DMS53 (cell line): Measurements from ENCODE around the gene WASF2.
"Not testable (repeated sequence)": the region's sequence is repeated elsewhere in the genome, so short reads cannot be mapped to it uniquely, and the experiment has no call there.

Source experiments
- DNase-seq: peaks from one replicate; lab custom pipeline; 2025; lab: John Stamatoyannopoulos, UW

WASF2 gene

GRCh38 chr1:27451343-27451742 is 38.6 kb downstream of the WASF2 start:
- peak; percentile 16 for DNase-seq

GRCh38 chr1:27448982-27449381 is 41.0 kb downstream of the WASF2 start:
- no peak for DNase-seq

GRCh38 chr1:27447883-27448282 is 42.1 kb downstream of the WASF2 start:
- DNase-seq: no peak

- DNase-seq: no peak
Observed at GRCh38 chr1:27447399-27447798, 42.6 kb downstream of the WASF2 start.

- DNase-seq: no peak
Observed at GRCh38 chr1:27446496-27447020, 43.4 kb downstream of the WASF2 start.

- DNase-seq: no peak
Observed at GRCh38 chr1:27445177-27445936, 44.6 kb downstream of the WASF2 start.

GRCh38 chr1:27444632-27445031 is 45.3 kb downstream of the WASF2 start:
- DNase-seq: no peak

GRCh38 chr1:27439150-27439549 is 50.8 kb downstream of the WASF2 start:
- DNase-seq: no peak

GRCh38 chr1:27438621-27439061 is 51.3 kb downstream of the WASF2 start:
- peak; percentile 61 for DNase-seq

GRCh38 chr1:27436204-27437159 is 53.5 kb downstream of the WASF2 start:
- DNase-seq: peak; percentile 50

GRCh38 chr1:27435566-27436203 is 54.3 kb downstream of the WASF2 start:
- DNase-seq: no peak

GRCh38 chr1:27433706-27434105 is 56.3 kb downstream of the WASF2 start:
- no peak for DNase-seq

- DNase-seq: not testable (repeated sequence)
Observed at GRCh38 chr1:27432725-27433124, 57.2 kb downstream of the WASF2 start.

GRCh38 chr1:27431601-27431940 is 58.4 kb downstream of the WASF2 start:
- DNase-seq: no peak

- DNase-seq: no peak
Observed at GRCh38 chr1:27430903-27431600, 58.9 kb downstream of the WASF2 start.

GRCh38 chr1:27429029-27429425 is 60.9 kb downstream of the WASF2 start:
- no peak for DNase-seq

- no peak for DNase-seq
Observed at GRCh38 chr1:27428316-27429028, 61.5 kb downstream of the WASF2 start.

- no peak for DNase-seq
Observed at GRCh38 chr1:27427816-27428315, 62.1 kb downstream of the WASF2 start.

GRCh38 chr1:27427329-27427728 is 62.6 kb downstream of the WASF2 start:
- DNase-seq: no peak

GRCh38 chr1:27423709-27424108 is 66.3 kb downstream of the WASF2 start:
- no peak for DNase-seq
